Right forelimb (tissue), 1 donor: ENCODE measurements around the gene AP1AR.

ENCODE experiments used
- DNase-seq: peaks from one replicate; pipeline ENCODE4 v3.0.0-alpha.2; 2018

The AP1AR gene

DNA sequence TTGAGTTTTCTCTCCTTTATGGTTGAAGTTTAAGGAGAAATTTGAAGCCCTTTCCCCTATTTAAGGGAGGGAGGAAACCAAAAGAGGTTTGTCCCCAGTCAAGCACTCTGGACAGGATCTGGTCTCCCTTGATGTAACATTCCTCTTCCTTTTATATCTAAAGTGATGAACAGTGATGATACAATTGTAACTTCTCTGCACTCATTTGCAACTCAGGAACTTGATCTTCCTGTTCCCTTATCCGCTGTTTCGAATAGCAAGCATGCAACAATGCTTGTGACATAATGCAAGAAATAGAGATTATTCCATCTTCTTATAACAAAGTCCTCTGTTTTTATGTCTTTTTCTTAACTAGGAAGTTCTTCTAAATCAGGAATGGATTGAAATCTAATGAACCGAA is 83.9 kb downstream of the AP1AR start:
- no peak for DNase-seq

DNA sequence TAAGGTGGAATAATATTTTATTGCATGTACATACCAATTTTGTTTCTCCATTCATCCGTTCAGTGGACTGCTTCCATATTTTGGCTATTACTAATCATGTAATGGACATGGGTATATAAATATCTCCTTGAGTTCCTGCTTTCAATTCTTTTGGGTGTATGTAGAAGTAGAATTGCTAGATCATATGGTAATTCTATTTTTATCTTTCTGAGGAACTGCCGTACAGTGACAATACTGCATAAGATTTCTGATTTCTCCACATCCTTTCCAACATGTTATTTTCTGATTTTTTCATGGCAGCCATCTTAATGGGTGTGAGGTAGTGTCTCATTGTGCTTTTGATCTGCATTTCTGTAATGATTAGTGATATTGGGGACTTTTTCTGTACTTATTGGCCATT is 84.8 kb downstream of the AP1AR start:
- no peak for DNase-seq

- DNase-seq, result no peak
These were observed 86.9 kb downstream of the AP1AR start for GRCh38 chr4:112318239-112319142.
